Panc1 (cell line): ENCODE data around the gene CREB5. TPM values are rescaled to one million over a fixed set of nuclear protein-coding genes. Genes with fewer than 3 reads are reported as not detected.

Experiments used
- ATAC-seq: fragments of 200-7000 bp; cut with Tn5 transposase; 2 replicates; pipeline ENCODE4 v1.9.1; 2020; ENCODE audit warnings: mild to moderate bottlenecking, moderate library complexity
- BruUV-seq: library from RNA; stranded (reverse); fragments of 400-500 nt; replicated peaks from 2 replicates; lab custom pipeline; 2021; lab: Mats Ljungman, UMichigan
- CTCF ChIA-PET: fragments of 300-600 bp; sonication (Branson Sonifier 250); formaldehyde crosslinking; loops from one replicate; lab custom pipeline; 2022; ENCODE audit warnings: antibody characterized with exemption; lab: Charles Lee
- POLR2A ChIA-PET: fragments of 300-600 bp; sonication (Branson Sonifier 250); formaldehyde crosslinking; loops from one replicate; lab custom pipeline; 2022; ENCODE audit warnings: antibody characterized with exemption; lab: Charles Lee
- DNase-seq: peaks from one replicate; pipeline ENCODE4 v3.0.0-alpha.2; 2010; ENCODE audit warnings: low read depth, low spot score
- H3K27ac ChIP-seq: 2 replicates; pipeline ENCODE4 v1.5.1; 2011; ENCODE audit warnings: mild to moderate bottlenecking, low read length, inconsistent platforms
- H3K27me3 ChIP-seq: fragments of 200-500 bp; sonication (Bioruptor generic); 2 replicates; pipeline ENCODE4 v1.6.0; 2014; ENCODE audit warnings: low read length, inconsistent platforms; ENCODE audit not compliant: control insufficient read depth, insufficient read depth
- H3K36me3 ChIP-seq: fragments of 200-500 bp; sonication (Bioruptor generic); 2 replicates; pipeline ENCODE4 v1.5.1; 2014; ENCODE audit warnings: inconsistent platforms, mild to moderate bottlenecking, low read length, moderate library complexity; ENCODE audit not compliant: control insufficient read depth, insufficient read depth
- H3K4me1 ChIP-seq: 2 replicates; pipeline ENCODE4 v1.5.1; 2011; ENCODE audit warnings: inconsistent platforms, mild to moderate bottlenecking, low read length, moderate library complexity; ENCODE audit not compliant: control insufficient read depth, insufficient read depth
- H3K4me3 ChIP-seq, 2 experiments: 2 replicates each; pipeline ENCODE4 v1.5.1; 2011 to 2012; ENCODE audit warnings: low read depth in 2 of 2, low read length in 2 of 2, mild to moderate bottlenecking in 2 of 2, inconsistent platforms in 1 of 2, moderate library complexity in 1 of 2
- H3K9me3 ChIP-seq: fragments of 200-500 bp; sonication (Bioruptor generic); 2 replicates; pipeline ENCODE4 v1.5.1; 2014; ENCODE audit warnings: low read depth, mild to moderate bottlenecking, inconsistent platforms, low read length, moderate library complexity; ENCODE audit not compliant: control insufficient read depth, insufficient read depth
- POLR2AphosphoS5 ChIP-seq: IDR thresholded peaks from 2 replicates; pipeline ENCODE4 v1.6.1; 2012; ENCODE audit warnings: mild to moderate bottlenecking, low read depth, low read length, moderate library complexity
- SIN3A ChIP-seq: IDR thresholded peaks from 2 replicates; pipeline ENCODE4 v1.6.1; 2012; ENCODE audit warnings: low read depth, mild to moderate bottlenecking, low read length, moderate library complexity, borderline replicate concordance; ENCODE audit not compliant: insufficient read depth
- TCF7L2 ChIP-seq: IDR thresholded peaks from 2 replicates; pipeline ENCODE4 v1.6.1; 2011; ENCODE audit warnings: mild to moderate bottlenecking, low read depth, low read length, inconsistent platforms
- in situ Hi-C: cut with HindIII; loops from 2 replicates; pipeline ENCODE4 v1.10.0; 2016; ENCODE audit warnings: low sequenced_read_pairs, low pct_unique_long_range_greater_than_20kb
- intact Hi-C: fragments of 100-400 bp; cut with micrococcal nuclease; formaldehyde crosslinking; loops from one replicate; pipeline ENCODE4 v1.10.0; 2022; ENCODE audit not compliant: unreplicated experiment
- total RNA-seq: library from RNA; stranded (reverse); gene quantifications from one replicate; pipeline ENCODE4 v1.2.1, GENCODE V29; 2021; ENCODE audit not compliant: unreplicated experiment
- TF ChIP-seq, protein P1 (sequence below), 2 experiments: IDR thresholded peaks; 2 replicates each; pipeline ENCODE4 v1.6.1; 2011 to 2012; ENCODE audit warnings: low read depth in 2 of 2, control low read depth in 1 of 2, low read length in 1 of 2, mild to moderate bottlenecking in 1 of 2, moderate library complexity in 1 of 2; ENCODE audit not compliant: insufficient read depth in 1 of 2
- TF ChIP-seq, protein P2 (sequence below): fragments of 450-650 bp; IDR thresholded peaks from 2 replicates; pipeline ENCODE4 v1.5.1; 2017; ENCODE audit warnings: mild to moderate bottlenecking

Gene CREB5
- total RNA-seq, 1 experiment from 2014 or later, result 3.1 TPM

- no peaks in the 10 kb centered on the region for H3K27me3 ChIP-seq
- DNase-seq (no peak), ATAC-seq (no peak)
- no TSS peak for BruUV-seq
- H3K4me1 ChIP-seq, result no peaks in the 10 kb centered on the region
- in situ Hi-C loops (no loop called here), intact Hi-C loops (no loop called here)
- POLR2A ChIA-PET, result interaction anchor here (0.5 kb wide), 1 partner anchor 12 kb away, joined by 4 read pairs; no protein-coding TSS in a partner anchor
- H3K4me3 ChIP-seq, result no peak overlapping the region
- TF ChIP-seq SIN3A, result no peak
- TF ChIP-seq, protein P1, sequence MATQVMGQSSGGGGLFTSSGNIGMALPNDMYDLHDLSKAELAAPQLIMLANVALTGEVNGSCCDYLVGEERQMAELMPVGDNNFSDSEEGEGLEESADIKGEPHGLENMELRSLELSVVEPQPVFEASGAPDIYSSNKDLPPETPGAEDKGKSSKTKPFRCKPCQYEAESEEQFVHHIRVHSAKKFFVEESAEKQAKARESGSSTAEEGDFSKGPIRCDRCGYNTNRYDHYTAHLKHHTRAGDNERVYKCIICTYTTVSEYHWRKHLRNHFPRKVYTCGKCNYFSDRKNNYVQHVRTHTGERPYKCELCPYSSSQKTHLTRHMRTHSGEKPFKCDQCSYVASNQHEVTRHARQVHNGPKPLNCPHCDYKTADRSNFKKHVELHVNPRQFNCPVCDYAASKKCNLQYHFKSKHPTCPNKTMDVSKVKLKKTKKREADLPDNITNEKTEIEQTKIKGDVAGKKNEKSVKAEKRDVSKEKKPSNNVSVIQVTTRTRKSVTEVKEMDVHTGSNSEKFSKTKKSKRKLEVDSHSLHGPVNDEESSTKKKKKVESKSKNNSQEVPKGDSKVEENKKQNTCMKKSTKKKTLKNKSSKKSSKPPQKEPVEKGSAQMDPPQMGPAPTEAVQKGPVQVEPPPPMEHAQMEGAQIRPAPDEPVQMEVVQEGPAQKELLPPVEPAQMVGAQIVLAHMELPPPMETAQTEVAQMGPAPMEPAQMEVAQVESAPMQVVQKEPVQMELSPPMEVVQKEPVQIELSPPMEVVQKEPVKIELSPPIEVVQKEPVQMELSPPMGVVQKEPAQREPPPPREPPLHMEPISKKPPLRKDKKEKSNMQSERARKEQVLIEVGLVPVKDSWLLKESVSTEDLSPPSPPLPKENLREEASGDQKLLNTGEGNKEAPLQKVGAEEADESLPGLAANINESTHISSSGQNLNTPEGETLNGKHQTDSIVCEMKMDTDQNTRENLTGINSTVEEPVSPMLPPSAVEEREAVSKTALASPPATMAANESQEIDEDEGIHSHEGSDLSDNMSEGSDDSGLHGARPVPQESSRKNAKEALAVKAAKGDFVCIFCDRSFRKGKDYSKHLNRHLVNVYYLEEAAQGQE (IDR thresholded peaks at IDR 0.05; ENCODE audit: insufficient read depth in 1 of 2, low read depth in 2 of 2, low read length in 1 of 2), result no peak
- no peak for TF ChIP-seq POLR2AphosphoS5
- TF ChIP-seq, protein P2, sequence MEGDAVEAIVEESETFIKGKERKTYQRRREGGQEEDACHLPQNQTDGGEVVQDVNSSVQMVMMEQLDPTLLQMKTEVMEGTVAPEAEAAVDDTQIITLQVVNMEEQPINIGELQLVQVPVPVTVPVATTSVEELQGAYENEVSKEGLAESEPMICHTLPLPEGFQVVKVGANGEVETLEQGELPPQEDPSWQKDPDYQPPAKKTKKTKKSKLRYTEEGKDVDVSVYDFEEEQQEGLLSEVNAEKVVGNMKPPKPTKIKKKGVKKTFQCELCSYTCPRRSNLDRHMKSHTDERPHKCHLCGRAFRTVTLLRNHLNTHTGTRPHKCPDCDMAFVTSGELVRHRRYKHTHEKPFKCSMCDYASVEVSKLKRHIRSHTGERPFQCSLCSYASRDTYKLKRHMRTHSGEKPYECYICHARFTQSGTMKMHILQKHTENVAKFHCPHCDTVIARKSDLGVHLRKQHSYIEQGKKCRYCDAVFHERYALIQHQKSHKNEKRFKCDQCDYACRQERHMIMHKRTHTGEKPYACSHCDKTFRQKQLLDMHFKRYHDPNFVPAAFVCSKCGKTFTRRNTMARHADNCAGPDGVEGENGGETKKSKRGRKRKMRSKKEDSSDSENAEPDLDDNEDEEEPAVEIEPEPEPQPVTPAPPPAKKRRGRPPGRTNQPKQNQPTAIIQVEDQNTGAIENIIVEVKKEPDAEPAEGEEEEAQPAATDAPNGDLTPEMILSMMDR, result no peak
- TF ChIP-seq TCF7L2, result no peak
- H3K27ac ChIP-seq, result no peak overlapping the region
- H3K36me3 ChIP-seq, result no peaks in the 10 kb centered on the region
- H3K9me3 ChIP-seq, result no peaks in the 10 kb centered on the region
- CTCF ChIA-PET, result no interaction called here
Observed at GRCh38 chr7:28729281-28729680, 317.0 kb downstream of the CREB5 start.

DNA sequence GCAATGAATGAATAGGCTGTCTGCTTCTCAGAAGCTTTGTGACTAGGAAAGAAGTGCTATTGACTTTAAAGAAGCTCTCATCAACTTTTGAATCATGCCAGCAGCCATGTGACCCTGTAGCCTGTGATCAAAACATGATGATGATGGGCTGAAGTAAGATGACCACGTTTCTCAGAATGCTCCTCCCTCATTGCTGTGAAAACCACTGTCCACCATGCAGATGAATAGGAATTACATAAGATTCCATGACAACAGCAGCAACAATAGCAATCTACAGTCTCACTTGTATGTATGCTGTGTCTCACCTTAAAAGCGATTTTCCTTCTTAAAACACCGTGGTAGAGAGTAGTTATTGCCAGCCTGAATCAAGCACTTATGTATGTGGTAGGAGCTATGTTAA, 317.4 kb downstream of the CREB5 start:
- H3K9me3 ChIP-seq, result no peaks in the 10 kb centered on the region
- H3K4me3 ChIP-seq, result no peak overlapping the region
- no peaks in the 10 kb centered on the region for H3K27me3 ChIP-seq
- ATAC-seq (no peak), DNase-seq (no peak)
- H3K27ac ChIP-seq, result no peak overlapping the region
- ChIA-PET POLR2A (interaction anchor here (0.6 kb wide), 1 partner anchor 24 kb away, joined by 3 read pairs; no protein-coding TSS in a partner anchor), CTCF (no interaction called here)
- in situ Hi-C loops, result no loop called here
- BruUV-seq, result no TSS peak
- intact Hi-C loops, result no loop called here
- no peaks in the 10 kb centered on the region for H3K4me1 ChIP-seq
- TF ChIP-seq SIN3A (no peak), TCF7L2 (no peak)
- TF ChIP-seq, protein P1 (IDR thresholded peaks at IDR 0.05; ENCODE audit: insufficient read depth in 1 of 2, low read depth in 2 of 2, low read length in 1 of 2), result no peak
- TF ChIP-seq, protein P2, result no peak
- H3K36me3 ChIP-seq, result no peaks in the 10 kb centered on the region
